ENCODE data around the gene WRAP73.

The WRAP73 gene

GRCh38 chr1:3600354-3600753 lies 49.5 kb downstream of the WRAP73 start:
- TF ChIP-seq, protein P1, sequence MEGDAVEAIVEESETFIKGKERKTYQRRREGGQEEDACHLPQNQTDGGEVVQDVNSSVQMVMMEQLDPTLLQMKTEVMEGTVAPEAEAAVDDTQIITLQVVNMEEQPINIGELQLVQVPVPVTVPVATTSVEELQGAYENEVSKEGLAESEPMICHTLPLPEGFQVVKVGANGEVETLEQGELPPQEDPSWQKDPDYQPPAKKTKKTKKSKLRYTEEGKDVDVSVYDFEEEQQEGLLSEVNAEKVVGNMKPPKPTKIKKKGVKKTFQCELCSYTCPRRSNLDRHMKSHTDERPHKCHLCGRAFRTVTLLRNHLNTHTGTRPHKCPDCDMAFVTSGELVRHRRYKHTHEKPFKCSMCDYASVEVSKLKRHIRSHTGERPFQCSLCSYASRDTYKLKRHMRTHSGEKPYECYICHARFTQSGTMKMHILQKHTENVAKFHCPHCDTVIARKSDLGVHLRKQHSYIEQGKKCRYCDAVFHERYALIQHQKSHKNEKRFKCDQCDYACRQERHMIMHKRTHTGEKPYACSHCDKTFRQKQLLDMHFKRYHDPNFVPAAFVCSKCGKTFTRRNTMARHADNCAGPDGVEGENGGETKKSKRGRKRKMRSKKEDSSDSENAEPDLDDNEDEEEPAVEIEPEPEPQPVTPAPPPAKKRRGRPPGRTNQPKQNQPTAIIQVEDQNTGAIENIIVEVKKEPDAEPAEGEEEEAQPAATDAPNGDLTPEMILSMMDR (IDR thresholded peaks at IDR 0.05; ENCODE audit: control insufficient read depth, extremely low read depth, insufficient read depth) = no peak

GRCh38 chr1:3599816-3600215 lies 50.1 kb downstream of the WRAP73 start:
- DNase-seq (ENCODE audit: low read depth) = no peak
- H3K4me3 ChIP-seq (ENCODE audit: low read depth, low read length) = no peak overlapping the region
- TF ChIP-seq, protein P1 (IDR thresholded peaks at IDR 0.05; ENCODE audit: control insufficient read depth, extremely low read depth, insufficient read depth) = no peak

More at GRCh38 chr1:3600354-3600753, 49.5 kb downstream of the WRAP73 start:
- H3K4me3 ChIP-seq (ENCODE audit: low read depth, low read length) = no peak overlapping the region
- DNase-seq (ENCODE audit: low read depth) = no peak

- no peak for DNase-seq (ENCODE audit: low read depth)
- H3K4me3 ChIP-seq (ENCODE audit: low read depth, low read length) = no peak overlapping the region
- TF ChIP-seq, protein P1 (IDR thresholded peaks at IDR 0.05; ENCODE audit: control insufficient read depth, extremely low read depth, insufficient read depth) = no peak
These were observed 50.6 kb downstream of the WRAP73 start for GRCh38 chr1:3599286-3599811.

DNA sequence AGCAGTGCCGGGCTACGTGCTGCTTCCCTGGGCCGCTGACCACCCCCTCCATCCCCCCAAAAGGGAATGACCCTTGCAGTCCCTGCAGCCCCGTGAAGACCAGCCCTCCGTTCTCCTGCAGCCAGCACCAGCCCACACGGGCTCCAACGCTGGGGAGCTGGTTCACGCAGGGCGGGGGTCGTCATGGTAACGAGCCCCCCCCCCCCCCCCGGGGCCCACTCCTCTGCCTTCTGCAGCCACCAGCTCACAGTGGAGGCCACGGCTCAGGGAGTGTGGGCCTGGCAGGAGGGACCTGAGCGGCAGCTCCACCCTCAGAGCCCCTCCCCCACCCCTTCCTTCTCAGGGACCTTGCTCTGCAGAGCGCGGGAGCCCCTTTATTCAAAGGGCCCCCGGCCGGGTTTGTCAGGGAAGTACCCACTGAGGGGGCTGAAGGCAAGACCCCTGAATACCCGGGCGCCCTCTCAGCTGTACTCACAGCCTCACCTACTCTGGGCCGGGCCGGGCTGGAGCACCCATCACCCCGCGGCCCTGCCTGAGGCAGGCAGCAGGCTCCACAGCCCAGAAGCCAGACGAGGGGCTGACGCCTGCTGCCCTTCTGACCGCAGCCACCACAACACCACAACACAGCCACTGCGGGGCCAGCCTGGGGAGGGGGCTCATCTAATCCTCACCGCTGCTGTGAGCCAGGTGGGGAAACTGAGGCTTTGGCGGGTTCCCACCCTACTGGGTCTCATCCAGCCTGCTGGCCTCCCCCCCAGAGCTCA lies 51.2 kb downstream of the WRAP73 start:
- DNase-seq (ENCODE audit: low read depth) = no peak
- TF ChIP-seq, protein P1 (IDR thresholded peaks at IDR 0.05; ENCODE audit: control insufficient read depth, extremely low read depth, insufficient read depth) = no peak
- H3K4me3 ChIP-seq (ENCODE audit: low read depth, low read length) = no peak overlapping the region

- TF ChIP-seq, protein P1 (IDR thresholded peaks at IDR 0.05; ENCODE audit: control insufficient read depth, extremely low read depth, insufficient read depth) = no peak
- H3K4me3 ChIP-seq (ENCODE audit: low read depth, low read length) = no peak overlapping the region
- DNase-seq (ENCODE audit: low read depth) = no peak
These were observed 51.8 kb downstream of the WRAP73 start for GRCh38 chr1:3598051-3598491.

- H3K4me3 ChIP-seq (ENCODE audit: low read depth, low read length) = no peak overlapping the region
- TF ChIP-seq, protein P1 (IDR thresholded peaks at IDR 0.05; ENCODE audit: control insufficient read depth, extremely low read depth, insufficient read depth) = no peak
These were observed 52.3 kb downstream of the WRAP73 start for GRCh38 chr1:3597599-3597964.

More at GRCh38 chr1:3597599-3597964, 52.3 kb downstream of the WRAP73 start:
- no peak for DNase-seq (ENCODE audit: low read depth)

Data from LNCaP clone FGC (cell line).